Measurements from ENCODE around the gene MARS1. TPM values are rescaled to one million over a fixed set of nuclear protein-coding genes. Genes with fewer than 3 reads are reported as not detected.
A peak's percentile ranks its signal among the peaks of the same experiment; 100 is the strongest.

MARS1 gene
- total RNA-seq, 4 donors from 2014 or later, result 37.7 to 81.1 (median 42.0) TPM

GRCh38 chr12:57522887-57523705 is 35.2 kb downstream of the MARS1 start:
- ATAC-seq (peak; percentile 1), DNase-seq (peak; percentile 43 to 66)
- peak; percentile 30 to 42 for TF ChIP-seq POLR2A (IDR thresholded peaks at IDR 0.05)
- no peak for TF ChIP-seq CTCF (IDR thresholded peaks at IDR 0.05 in 4 of 5, conservative IDR thresholded peaks at IDR 0.05 in 1 of 5)
- intact Hi-C loops (cut with DNase I; ENCODE audit: low total_unique reads), result loop anchor here (1.0 to 10.0 kb wide), 9 partner anchors 23 to 888 kb away; partner anchors contain the start of genes ATP23, BAZ2A, CTDSP2 and NAB2
- peak overlapping the region; percentile 93 to 99 (median 96) for H3K27ac ChIP-seq
- H3K4me1 ChIP-seq, result peaks cover 46 to 52% of the 10 kb centered on the region in 2 donors
- peak overlapping the region; percentile 80 to 90 (median 86) for H3K4me3 ChIP-seq
- in situ Hi-C loops (cut with MboI; ENCODE audit: low sequenced_read_pairs in 4 of 4), result loop anchor here in 1 of 4 donors (25.0 kb wide), 1 partner anchor 886 kb away; the partner anchor contains the start of genes ATP5F1B and BAZ2A
- H3K36me3 ChIP-seq, result peaks cover 0 to 37% of the 10 kb centered on the region in 2 donors
- no peaks in the 10 kb centered on the region for H3K9me3 ChIP-seq
- H3K27me3 ChIP-seq, result no peaks in the 10 kb centered on the region

- Histone ChIP-seq H3K4me1 (peaks cover 38 to 43% of the 10 kb centered on the region in 2 donors), H3K27me3 (no peaks in the 10 kb centered on the region), H3K4me3 (peak overlapping the region; percentile 80 to 90 (median 86)), H3K9me3 (no peaks in the 10 kb centered on the region), H3K27ac (peak overlapping the region; percentile 93 to 99 (median 96)), H3K36me3 (peaks cover 0 to 46% of the 10 kb centered on the region in 2 donors)
- DNase-seq (no peak), ATAC-seq (no peak)
- intact Hi-C loops (cut with DNase I; ENCODE audit: low total_unique reads), result loop anchor here (2.0 to 10.0 kb wide), 8 partner anchors 221 to 889 kb away; partner anchors contain the start of genes ATP23, BAZ2A, CTDSP2 and NAB2
- TF ChIP-seq CTCF (IDR thresholded peaks at IDR 0.05 in 4 of 5, conservative IDR thresholded peaks at IDR 0.05 in 1 of 5) (no peak), POLR2A (IDR thresholded peaks at IDR 0.05) (no peak)
- in situ Hi-C loops (cut with MboI; ENCODE audit: low sequenced_read_pairs in 4 of 4), result loop anchor here in 1 of 4 donors (25.0 kb wide), 1 partner anchor 887 kb away; the partner anchor contains the start of genes ATP5F1B and BAZ2A
Measured at GRCh38 chr12:57523706-57524614, 36.1 kb downstream of the MARS1 start.

GRCh38 chr12:57524814-57525614 is 37.1 kb downstream of the MARS1 start:
- H3K4me3 ChIP-seq, result no peak overlapping the region
- intact Hi-C loops (cut with DNase I; ENCODE audit: low total_unique reads), result loop anchor here (5.0 to 10.0 kb wide), 6 partner anchors 268 to 890 kb away; partner anchors contain the start of genes ATP23, BAZ2A, CTDSP2 and NAB2
- TF ChIP-seq CTCF (IDR thresholded peaks at IDR 0.05 in 4 of 5, conservative IDR thresholded peaks at IDR 0.05 in 1 of 5) (no peak), POLR2A (IDR thresholded peaks at IDR 0.05) (no peak)
- DNase-seq (no peak), ATAC-seq (no peak)
- H3K27me3 ChIP-seq, result no peaks in the 10 kb centered on the region
- peaks cover 0 to 56% of the 10 kb centered on the region in 2 donors for H3K36me3 ChIP-seq
- peak overlapping the region; percentile 93 to 99 (median 96) for H3K27ac ChIP-seq
- no peaks in the 10 kb centered on the region for H3K9me3 ChIP-seq
- H3K4me1 ChIP-seq, result peaks cover 32 to 37% of the 10 kb centered on the region in 2 donors
- in situ Hi-C loops (cut with MboI; ENCODE audit: low sequenced_read_pairs in 4 of 4), result loop anchor here in 1 of 4 donors (25.0 kb wide), 1 partner anchor 888 kb away; the partner anchor contains the start of genes ATP5F1B and BAZ2A

All from gastrocnemius medialis (tissue), 4 donors.